Neural progenitor cell (in vitro differentiated cells): ENCODE results near the gene KCNT1. TPM values are rescaled to one million over a fixed set of nuclear protein-coding genes. Genes with fewer than 3 reads are reported as not detected.

ENCODE experiments used
- DNase-seq: peaks from one replicate; pipeline ENCODE4 v3.0.0-alpha.2; 2016; ENCODE audit warnings: low spot score
- H2AFZ ChIP-seq: fragments of 200-600 bp; sonication (generic); replicated peaks from 2 replicates; pipeline ENCODE4 v1.6.1; 2016; ENCODE audit warnings: antibody characterized with exemption
- H3F3A ChIP-seq: fragments of 200-600 bp; sonication (generic); 2 replicates; pipeline ENCODE4 v1.6.1; 2016; ENCODE audit warnings: antibody characterized with exemption, low read depth
- H3K27ac ChIP-seq: fragments of 200-600 bp; sonication (generic); 2 replicates; pipeline ENCODE4 v1.5.1; 2016; ENCODE audit warnings: mild to moderate bottlenecking
- H3K27me3 ChIP-seq: fragments of 200-600 bp; sonication (generic); 2 replicates; pipeline ENCODE4 v1.6.1; 2016; ENCODE audit warnings: mild to moderate bottlenecking, moderate library complexity
- H3K36me3 ChIP-seq: fragments of 200-600 bp; sonication (generic); 2 replicates; pipeline ENCODE4 v1.5.1; 2016
- H3K4me1 ChIP-seq: fragments of 200-600 bp; sonication (generic); 2 replicates; pipeline ENCODE4 v1.6.1; 2016; ENCODE audit warnings: mixed run types
- H3K4me2 ChIP-seq: fragments of 200-600 bp; sonication (generic); 2 replicates; pipeline ENCODE4 v1.6.1; 2016
- H3K4me3 ChIP-seq: fragments of 200-600 bp; sonication (generic); 2 replicates; pipeline ENCODE4 v1.5.1; 2016
- H3K79me2 ChIP-seq: fragments of 200-600 bp; sonication (generic); 2 replicates; pipeline ENCODE4 v1.6.1; 2016; ENCODE audit warnings: low read depth
- H3K9ac ChIP-seq: fragments of 200-600 bp; sonication (generic); 2 replicates; pipeline ENCODE4 v1.6.1; 2016
- H3K9me3 ChIP-seq: fragments of 200-600 bp; sonication (generic); 2 replicates; pipeline ENCODE4 v1.5.1; 2016; ENCODE audit warnings: low read depth
- H4K20me1 ChIP-seq: fragments of 200-600 bp; sonication (generic); 2 replicates; pipeline ENCODE4 v1.6.1; 2016; ENCODE audit warnings: low read depth
- H3K27ac Mint-ChIP-seq: 3 replicates; pipeline ENCODE4 v1.8.0; 2021; ENCODE audit warnings: mixed read lengths
- H3K27me3 Mint-ChIP-seq: 2 replicates; pipeline ENCODE4 v1.8.0; 2022; ENCODE audit warnings: low read depth, mild to moderate bottlenecking, inconsistent platforms, moderate library complexity, mixed read lengths; ENCODE audit not compliant: insufficient read depth
- H3K36me3 Mint-ChIP-seq: 3 replicates; pipeline ENCODE4 v1.8.0; 2021; ENCODE audit warnings: mixed read lengths
- H3K4me1 Mint-ChIP-seq: 3 replicates; pipeline ENCODE4 v1.8.0; 2021; ENCODE audit warnings: mixed read lengths
- H3K4me3 Mint-ChIP-seq: 3 replicates; pipeline ENCODE4 v1.8.0; 2021; ENCODE audit warnings: mild to moderate bottlenecking, moderate library complexity, mixed read lengths
- H3K9me3 Mint-ChIP-seq: 3 replicates; pipeline ENCODE4 v1.8.0; 2020; ENCODE audit warnings: mixed read lengths
- CTCF ChIP-seq: fragments of 200-600 bp; sonication (generic); IDR thresholded peaks from 2 replicates; pipeline ENCODE4 v1.5.1; 2017; ENCODE audit warnings: antibody characterized with exemption, mild to moderate bottlenecking
- EZH2 ChIP-seq: fragments of 200-600 bp; sonication (generic); IDR thresholded peaks from 2 replicates; pipeline ENCODE4 v1.6.1; 2017; ENCODE audit warnings: antibody characterized with exemption, mild to moderate bottlenecking, moderate library complexity
- EZH2phosphoT487 ChIP-seq: fragments of 200-600 bp; sonication (generic); IDR thresholded peaks from 2 replicates; pipeline ENCODE4 v1.6.1; 2017; ENCODE audit warnings: antibody characterized with exemption
- total RNA-seq: library from RNA; depleted of rRNA; stranded (reverse); fragments of >200 nt; gene quantifications from 2 replicates; pipeline ENCODE4 v1.2.3, GENCODE V29; 2015; ENCODE audit warnings: low replicate concordance

KCNT1 gene
- total RNA-seq, 1 donor from 2014 or later, result not detected

GRCh38 chr9:135792268-135793128 lies 90.5 kb downstream of the KCNT1 start:
- Mint-ChIP-seq H3K4me3 (no peak overlapping the region), H3K27ac (no peak overlapping the region), H3K4me1 (no peaks in the 10 kb centered on the region), H3K36me3 (no peaks in the 10 kb centered on the region), H3K9me3 (no peaks in the 10 kb centered on the region), H3K27me3 (peaks cover 3% of the 10 kb centered on the region)
- no peak overlapping the region for H2AFZ ChIP-seq
- no peak for TF ChIP-seq EZH2phosphoT487
- no peak for TF ChIP-seq CTCF
- TF ChIP-seq EZH2, result no peak
- no peak overlapping the region for H3K4me2 ChIP-seq
- H3F3A ChIP-seq, result no peaks in the 10 kb centered on the region
- no peak overlapping the region for H3K4me3 ChIP-seq
- H4K20me1 ChIP-seq, result no peaks in the 10 kb centered on the region
- no peak overlapping the region for H3K27ac ChIP-seq
- no peak for DNase-seq
- no peaks in the 10 kb centered on the region for H3K9me3 ChIP-seq
- no peaks in the 10 kb centered on the region for H3K27me3 ChIP-seq
- H3K9ac ChIP-seq, result no peak overlapping the region
- no peaks in the 10 kb centered on the region for H3K4me1 ChIP-seq
- no peaks in the 10 kb centered on the region for H3K36me3 ChIP-seq
- H3K79me2 ChIP-seq, result no peaks in the 10 kb centered on the region

GRCh38 chr9:135793221-135794056 lies 91.5 kb downstream of the KCNT1 start:
- Histone ChIP-seq H3K9ac (no peak overlapping the region), H3K27ac (no peak overlapping the region), H3K36me3 (no peaks in the 10 kb centered on the region), H3K4me2 (no peak overlapping the region), H4K20me1 (no peaks in the 10 kb centered on the region), H3K79me2 (no peaks in the 10 kb centered on the region), H3K4me3 (no peak overlapping the region), H2AFZ (no peak overlapping the region), H3K9me3 (no peaks in the 10 kb centered on the region), H3F3A (no peaks in the 10 kb centered on the region), H3K27me3 (no peaks in the 10 kb centered on the region), H3K4me1 (no peaks in the 10 kb centered on the region)
- Mint-ChIP-seq H3K4me3 (no peak overlapping the region), H3K36me3 (no peaks in the 10 kb centered on the region), H3K27ac (no peak overlapping the region), H3K27me3 (peaks cover 6% of the 10 kb centered on the region), H3K9me3 (no peaks in the 10 kb centered on the region), H3K4me1 (peaks cover 2% of the 10 kb centered on the region)
- TF ChIP-seq EZH2 (no peak), CTCF (no peak), EZH2phosphoT487 (no peak)
- no peak for DNase-seq

GRCh38 chr9:135794057-135794335 lies 92.0 kb downstream of the KCNT1 start:
- peaks cover 2% of the 10 kb centered on the region for H3K4me1 Mint-ChIP-seq
- Histone ChIP-seq H2AFZ (no peak overlapping the region), H3K36me3 (no peaks in the 10 kb centered on the region), H3K9ac (no peak overlapping the region), H4K20me1 (no peaks in the 10 kb centered on the region), H3K9me3 (no peaks in the 10 kb centered on the region), H3K27me3 (no peaks in the 10 kb centered on the region), H3F3A (no peaks in the 10 kb centered on the region), H3K79me2 (no peaks in the 10 kb centered on the region), H3K4me1 (no peaks in the 10 kb centered on the region), H3K4me2 (no peak overlapping the region), H3K4me3 (no peak overlapping the region), H3K27ac (no peak overlapping the region)
- no peaks in the 10 kb centered on the region for H3K36me3 Mint-ChIP-seq
- H3K27ac Mint-ChIP-seq, result no peak overlapping the region
- peaks cover 6% of the 10 kb centered on the region for H3K27me3 Mint-ChIP-seq
- DNase-seq, result peak; percentile 20
- TF ChIP-seq EZH2 (no peak), EZH2phosphoT487 (no peak), CTCF (no peak)
- no peaks in the 10 kb centered on the region for H3K9me3 Mint-ChIP-seq
- no peak overlapping the region for H3K4me3 Mint-ChIP-seq
